Stimulated activated CD4-positive, alpha-beta T cell treated with anti-CD3 and anti-CD28 coated beads, Interleukin-1b, Interleukin-23, amount 100 ng/mL, for 24 hours (primary cell): ENCODE measurements around the gene RIBC1.
A peak's percentile ranks its signal among the peaks of the same experiment; 100 is the strongest.
"Not testable (repeated sequence)": the region's sequence is repeated elsewhere in the genome, so short reads cannot be mapped to it uniquely, and the experiment has no call there.

Source experiments
- DNase-seq, 4 experiments: peaks; one replicate each; pipeline ENCODE4 v3.0.0-alpha.2; 2020; ENCODE audit warnings: low read depth in 4 of 4, low spot score in 1 of 4

The RIBC1 gene

DNA sequence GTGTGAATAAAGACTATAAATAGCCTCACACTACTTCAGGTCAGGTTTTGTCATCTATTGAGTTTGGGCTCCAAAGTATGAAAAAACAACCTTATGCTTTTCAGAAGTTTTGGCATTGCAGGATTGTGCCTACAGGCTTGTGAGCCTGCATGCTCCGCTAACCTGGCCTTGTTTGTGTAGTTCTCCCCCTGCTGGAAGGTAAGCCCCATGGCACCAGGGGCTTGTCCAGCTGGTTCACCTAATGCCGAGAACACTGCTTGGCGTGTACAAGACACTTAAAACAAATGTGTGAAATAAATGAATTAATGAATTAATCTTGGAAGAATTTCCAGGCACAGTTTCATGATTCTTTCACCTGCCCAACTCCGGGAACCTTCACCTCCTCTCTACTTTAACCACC is 13.3 kb downstream of the RIBC1 start:
- DNase-seq, result peak in 2 of 4 experiments; percentile 23 to 31

DNA sequence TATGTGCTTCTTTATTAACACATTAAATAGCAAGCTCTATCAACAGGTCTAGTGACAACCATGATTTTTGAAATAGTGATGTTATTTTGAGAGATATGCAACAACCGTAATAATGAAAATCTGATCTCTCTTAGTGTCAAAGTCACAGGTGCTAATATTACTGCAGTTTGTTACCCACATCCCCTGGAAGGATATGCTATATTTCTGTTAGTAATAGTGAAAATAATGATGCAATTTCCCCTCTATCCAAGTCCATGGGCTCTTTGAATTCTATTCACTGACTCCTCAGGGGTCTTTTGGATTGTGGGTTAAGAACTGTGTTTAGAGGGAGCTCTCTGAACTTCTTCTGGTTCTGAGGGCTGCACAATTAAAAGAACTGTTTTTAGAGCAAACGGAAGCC is 14.5 kb downstream of the RIBC1 start:
- DNase-seq, result no peak

DNA sequence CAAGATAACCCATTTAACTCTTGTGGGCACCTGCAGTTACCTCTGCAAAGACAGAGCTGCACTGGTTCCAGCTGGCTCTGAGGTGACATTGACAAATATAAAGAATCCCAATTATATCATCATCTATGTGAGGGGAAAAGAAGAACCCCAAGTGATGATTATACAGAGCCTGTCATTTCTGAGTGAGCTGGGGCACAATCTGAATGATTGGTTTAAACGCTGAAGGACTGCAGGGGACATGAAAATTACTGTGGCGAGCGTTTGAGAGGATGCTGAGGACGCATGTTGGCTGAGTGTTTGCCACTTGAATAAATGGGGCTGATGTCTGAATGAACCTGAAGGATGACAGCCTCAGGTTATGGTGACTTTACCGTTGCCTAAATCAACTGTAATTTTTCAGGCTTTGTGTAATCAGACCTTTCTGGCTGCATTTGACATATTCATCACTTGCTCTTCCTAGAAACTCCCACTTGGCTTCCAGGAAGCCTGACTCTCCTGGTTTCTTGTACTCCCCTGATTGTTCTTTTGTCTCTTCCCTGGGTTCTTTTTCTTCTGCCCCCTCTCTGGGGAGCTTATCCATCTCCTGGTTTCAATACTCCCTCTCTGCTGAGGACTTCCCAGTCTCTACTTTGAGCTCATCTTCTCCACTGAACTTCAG is 15.6 kb downstream of the RIBC1 start:
- DNase-seq, result no peak

DNA sequence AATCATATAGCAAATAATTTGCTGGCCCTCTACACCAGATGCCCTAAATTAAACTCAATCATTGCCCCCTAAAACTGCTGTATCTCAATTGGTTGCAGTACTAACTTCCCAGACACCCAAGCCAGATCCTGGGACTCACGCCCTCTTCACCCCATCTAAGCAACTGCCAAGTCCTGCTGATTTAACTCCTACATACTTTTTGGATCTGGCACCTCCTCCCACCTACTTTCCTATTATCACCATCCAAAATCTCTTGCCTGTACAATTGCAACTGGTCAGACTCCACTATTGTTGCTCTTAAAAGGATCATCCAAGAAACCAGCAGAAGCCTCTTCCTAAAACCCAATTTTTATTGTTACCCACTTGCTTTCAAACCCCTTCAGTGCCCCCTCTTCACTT is 16.2 kb downstream of the RIBC1 start:
- DNase-seq, result no peak

DNA sequence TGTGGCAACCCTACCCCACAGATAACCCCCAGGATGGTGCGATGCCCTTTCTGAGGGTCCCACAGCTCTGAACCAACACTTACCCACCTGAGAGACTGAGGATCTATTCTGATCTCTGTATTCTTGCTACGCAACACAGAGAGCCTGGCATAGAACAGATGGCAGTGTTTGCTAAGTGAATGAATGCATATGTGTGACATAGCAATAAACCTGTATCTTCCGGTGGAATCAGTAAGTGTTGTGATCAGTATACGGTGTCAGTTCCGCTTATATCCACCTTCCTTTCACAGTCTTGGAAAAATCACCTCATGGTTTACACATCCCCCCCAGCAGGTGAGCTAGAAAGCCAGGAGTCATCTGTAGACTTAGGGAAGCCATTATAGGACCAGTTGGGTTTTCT is 17.4 kb downstream of the RIBC1 start:
- DNase-seq, result no peak

DNA sequence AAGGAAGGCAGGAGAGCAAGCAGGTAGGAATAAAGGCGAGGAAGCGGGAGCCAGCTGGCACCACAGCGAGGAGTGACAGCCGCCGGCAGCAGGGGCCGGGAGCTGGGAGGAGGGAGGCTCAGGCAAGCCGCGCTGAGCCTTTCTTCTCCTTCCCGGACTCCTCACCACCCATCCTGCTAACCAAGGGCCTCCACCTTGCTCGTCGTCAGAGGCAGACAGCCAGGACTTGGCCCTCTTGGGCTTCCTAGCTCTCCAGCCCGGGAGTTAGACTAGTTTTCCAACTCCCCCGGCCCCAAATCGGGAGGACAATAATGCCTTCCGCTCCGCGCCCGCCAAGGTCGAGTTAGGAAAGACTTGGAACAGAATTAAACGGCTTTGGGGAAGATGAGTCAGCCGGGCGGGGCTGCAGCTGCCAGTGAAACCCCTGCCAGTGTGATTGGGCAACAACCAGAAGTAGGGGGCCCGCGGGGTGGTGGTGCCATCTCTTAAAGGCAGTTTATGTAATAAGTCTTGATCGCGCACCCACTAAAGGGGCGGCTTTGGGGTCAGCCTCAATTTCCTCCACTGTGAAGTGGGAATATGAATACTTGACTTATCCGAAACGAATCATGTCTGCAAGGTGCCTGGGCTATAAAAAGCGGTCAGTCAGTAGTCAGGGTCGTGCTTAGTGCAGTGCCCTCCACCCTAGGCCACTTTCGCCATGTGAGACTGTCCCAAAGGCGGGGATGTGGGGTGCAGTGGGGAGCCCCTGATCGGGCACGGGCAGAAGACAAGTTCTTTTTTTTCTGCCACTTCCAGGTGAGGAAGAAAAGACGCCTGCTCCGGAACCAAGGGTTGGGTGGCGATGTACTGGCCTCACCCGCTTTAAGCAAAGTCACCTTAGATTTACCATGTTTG is 18.2 kb downstream of the RIBC1 start:
- DNase-seq, result peak in 1 of 4 experiments; percentile 14

DNA sequence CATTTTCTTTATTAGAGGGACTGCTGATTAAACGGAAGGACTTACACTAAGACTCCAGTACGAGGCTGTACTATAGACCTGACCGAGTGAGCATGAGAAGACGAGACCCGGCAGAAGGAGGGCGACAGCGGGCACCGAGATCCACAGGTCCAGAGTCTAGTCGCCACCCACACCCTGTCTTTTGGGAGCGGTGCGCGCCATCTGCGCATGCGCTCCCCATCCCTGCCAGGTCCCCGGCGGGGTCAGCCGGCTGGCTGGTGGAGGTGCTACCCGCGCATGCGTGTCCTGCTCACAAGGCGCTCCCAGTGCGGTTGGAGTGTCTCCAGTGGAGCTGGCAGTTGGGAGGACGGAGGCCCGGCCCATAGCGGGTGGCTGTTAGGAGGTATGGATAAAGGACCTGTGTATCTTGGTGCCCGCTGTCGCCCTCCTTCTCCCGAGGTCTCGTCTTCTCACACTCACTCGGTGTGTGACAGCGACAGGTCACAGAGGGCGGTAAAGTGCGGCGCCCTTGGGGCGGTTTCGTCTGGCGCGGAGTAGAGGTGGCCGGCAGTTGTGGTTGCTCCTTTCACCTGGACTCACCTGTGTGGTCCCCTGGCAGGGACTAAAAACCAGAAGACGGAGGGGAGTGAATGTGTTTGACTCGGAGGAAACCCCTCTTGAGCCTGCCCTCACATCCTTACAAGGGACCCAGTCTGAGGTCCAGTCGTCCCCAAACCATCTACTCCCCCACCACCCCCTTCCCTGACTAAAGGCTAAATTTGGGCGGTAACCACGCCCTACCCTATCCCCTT is 19.1 kb downstream of the RIBC1 start:
- DNase-seq, result peak; percentile 38 to 69 (median 52)

DNA sequence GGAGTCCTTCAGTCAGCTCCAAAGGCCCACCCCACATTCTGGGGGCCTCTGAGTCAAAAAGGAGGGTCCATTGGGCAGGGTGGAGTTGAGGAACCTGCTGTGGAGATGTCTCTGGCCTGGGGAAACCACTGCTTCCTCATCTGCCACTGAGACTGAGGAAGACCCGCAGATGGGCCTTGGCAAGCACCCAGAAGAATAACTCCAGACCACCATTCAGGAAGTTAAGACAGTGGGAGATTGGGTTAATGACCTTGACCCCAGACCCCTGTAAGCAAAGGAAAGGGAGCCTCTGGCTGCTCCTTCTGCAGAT is 19.6 kb downstream of the RIBC1 start:
- DNase-seq, result no peak

DNA sequence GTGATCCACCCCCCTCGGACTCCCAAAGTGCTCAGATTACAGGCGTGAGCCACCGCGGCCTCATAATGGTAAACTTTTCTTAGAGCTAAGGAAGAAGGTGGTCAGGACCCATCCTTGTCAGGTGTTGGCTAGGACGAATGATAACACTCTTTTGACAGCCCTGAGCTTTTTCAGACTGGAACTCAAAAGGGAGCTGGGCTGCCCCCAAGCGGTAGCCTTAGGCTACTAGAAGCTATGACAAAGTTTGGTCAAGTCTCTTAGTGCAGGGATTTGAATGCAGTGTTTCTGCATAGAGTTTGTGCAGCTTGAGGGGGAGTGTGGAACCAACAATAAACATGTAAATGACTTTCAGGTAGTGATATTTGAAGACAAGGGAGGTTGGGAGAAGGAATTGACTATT is 23.3 kb downstream of the RIBC1 start:
- peak in 1 of 4 experiments; percentile 13 for DNase-seq

DNA sequence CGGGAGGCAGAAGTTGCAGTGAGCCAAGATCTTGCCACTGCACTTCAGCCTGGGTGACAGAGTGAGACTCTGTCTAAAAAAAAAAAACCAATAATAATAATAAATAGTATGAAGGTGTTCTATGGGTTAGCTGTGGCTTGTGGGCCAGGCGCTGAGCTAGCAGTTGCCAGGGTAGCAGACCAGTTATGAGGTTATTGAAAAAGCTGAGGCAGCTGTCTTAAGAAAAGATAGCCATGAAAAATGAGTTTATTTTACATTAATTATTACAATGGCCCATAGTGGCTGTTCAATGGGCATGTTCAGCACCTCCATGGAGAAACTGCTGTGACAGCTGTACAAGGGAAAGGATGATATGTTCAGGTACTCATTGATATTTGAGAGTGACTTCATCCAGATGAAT is 24.8 kb downstream of the RIBC1 start:
- DNase-seq, result no peak

DNA sequence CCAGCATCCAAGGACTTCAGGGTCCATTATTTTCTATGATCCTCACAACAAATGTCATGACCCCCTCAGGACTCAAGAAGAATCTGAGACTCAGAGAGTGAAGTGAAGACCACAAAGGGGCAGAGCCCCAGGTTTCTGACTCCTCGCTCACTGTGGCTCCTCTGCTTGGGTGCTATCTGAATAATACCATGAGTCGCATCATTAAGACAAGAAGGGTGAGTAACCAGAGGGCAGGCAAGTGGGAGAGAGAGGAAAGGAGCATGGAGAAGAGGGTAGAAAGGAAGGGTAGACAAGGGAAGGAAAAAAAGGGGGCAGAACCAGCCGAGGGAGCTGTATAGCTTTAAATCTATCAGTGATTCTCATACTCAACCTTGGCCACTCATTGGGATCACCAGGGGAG is 27.0 kb downstream of the RIBC1 start:
- DNase-seq, result no peak

DNA sequence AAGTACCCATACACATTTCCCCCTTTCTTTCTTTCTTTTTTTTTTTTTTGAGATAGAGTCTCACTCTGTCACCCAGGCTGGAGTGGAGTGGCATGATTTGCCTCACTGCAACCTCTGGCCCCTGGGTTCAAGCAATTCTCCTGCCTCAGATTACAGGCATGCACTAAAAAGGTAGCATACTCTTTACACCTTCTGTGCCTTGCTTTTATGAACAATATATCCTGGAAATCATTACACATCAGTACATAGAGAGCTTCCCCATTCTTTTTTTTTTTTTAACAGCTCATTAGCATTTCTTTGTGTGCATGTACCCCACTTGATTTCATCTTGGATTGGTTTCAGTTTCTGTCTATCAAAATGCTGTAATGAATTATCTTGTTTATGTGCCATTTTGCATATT is 30.1 kb downstream of the RIBC1 start:
- DNase-seq, result no peak

DNA sequence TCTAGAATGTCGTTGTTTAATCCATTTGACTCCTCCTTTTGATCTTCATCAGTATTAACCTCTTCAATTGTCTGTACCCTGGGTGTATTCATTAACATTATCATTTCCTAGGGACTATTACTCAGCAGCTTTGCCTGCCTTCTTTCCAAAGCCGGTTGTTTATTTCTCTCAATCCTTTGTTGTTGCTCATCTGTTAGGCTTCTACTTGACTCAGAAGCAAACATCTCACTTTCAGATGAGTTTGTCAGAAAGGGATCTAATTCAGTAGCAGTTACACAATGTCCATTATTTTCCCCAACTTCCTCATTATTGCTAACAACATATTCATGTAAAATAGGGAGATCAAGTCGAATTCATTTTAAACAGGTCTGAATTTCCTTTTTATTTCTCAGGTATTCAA is 33.6 kb downstream of the RIBC1 start:
- no peak for DNase-seq

DNA sequence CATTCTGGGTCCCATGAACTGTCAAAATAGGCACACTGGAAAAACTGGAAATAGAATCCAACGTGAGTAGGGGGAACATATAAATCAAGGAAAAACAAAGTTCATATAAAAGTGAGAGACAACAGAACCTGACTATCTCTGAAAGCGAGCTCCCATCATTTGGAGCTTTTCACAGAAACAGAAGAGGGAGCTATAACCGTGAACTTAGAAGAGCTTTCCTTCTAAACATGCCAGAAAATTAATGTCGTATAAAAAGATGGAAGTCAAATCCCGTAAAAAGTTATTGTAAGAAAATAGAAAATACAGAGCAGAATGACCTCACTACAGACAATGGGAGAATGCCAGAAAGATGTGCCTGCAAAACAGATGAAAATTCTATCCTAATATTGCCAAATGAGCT is 35.4 kb downstream of the RIBC1 start:
- no peak for DNase-seq

DNA sequence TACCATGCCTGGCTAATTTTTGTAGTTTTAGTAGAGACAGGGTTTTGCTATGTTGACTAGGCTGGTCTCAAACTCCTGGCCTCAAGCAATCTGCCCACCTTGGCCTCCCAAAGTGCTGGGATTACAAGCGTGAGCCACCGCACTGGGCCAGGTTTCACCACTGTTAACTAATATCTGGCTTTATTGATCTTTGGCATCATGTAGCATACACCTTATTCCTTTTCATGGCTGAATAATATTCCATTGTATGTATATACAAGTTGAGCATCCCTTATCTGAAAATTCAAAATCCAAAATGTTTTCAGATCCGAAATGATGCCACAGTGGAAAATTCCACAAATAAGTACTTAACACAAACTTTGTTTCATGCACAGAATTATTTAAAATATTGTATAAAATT is 46.0 kb downstream of the RIBC1 start:
- DNase-seq, result not testable (repeated sequence)

DNA sequence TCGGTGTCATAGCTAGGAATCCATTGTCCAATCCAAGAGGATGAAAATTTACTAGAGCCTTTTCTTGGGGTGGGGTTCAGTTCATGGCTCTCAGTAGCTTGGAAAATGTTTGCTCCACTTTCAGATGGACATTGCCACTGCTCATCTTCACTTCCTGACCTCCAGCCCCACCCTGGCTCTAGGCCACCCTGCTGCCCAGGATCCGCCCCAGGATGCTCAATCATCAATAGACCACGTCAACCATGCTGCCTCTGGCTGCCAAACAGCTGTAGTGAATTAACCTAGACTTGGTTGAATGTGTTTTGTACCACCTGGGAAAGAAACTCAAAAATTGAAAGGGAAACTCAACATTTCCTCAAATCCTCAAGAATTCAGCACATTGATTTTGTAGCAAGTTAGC is 48.7 kb downstream of the RIBC1 start:
- DNase-seq, result no peak

DNA sequence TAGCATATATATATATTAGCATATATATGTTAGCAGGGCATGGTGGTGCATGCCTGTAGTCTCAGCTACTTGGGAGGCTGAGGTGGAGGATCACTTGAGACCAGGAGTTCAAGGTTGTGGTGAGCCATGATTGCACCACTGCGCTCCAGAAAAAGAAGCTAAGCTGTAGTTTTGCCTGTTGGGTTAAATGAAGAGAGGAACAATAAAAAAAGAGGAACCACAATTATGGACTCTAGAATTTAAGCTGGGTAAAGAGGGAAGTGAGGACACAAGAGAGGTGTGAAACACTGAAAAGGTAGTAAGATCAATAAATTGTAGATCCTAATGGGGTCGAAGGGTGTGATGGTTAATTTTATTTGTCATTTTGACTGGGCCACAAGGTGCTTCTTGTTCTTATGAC is 52.0 kb downstream of the RIBC1 start:
- no peak for DNase-seq

DNA sequence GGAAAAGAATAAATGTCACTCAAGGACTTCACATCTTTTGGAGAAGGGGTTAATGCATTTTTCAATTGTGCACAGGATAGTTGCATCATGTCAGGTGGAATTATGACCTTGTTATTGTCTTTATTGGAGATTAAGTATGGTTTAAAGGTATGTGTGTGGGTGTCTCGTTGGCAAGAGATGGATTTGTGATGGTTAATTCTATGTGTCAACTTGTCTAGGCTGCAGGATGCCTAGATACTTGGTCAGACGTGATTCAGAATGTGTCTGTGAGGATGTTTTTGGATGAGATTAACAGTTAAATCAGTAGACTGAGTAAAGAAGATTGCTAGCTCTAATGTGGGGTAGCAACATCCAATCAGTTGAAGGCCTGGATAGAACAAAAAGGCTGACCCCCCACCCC is 53.7 kb downstream of the RIBC1 start:
- DNase-seq, result no peak

DNA sequence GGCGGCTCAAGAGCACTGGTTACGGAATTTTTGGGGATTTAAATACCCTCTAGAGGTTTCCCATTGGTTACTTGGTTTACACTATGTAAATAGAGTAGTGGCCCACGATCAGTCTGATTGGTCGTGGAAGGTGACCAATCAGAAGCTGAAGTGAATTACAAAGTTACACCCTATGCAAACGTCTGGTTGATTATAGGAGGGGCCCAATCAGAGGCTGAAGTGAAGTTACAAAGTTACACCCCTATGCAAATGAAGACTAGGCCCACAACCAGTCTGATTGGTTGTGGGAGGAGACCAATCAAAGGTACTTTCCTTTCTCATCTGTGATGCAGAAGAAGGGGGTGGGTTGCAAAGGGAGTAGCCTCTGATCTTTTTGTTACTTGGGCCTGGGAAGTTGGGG is 56.6 kb downstream of the RIBC1 start:
- no peak for DNase-seq
